Subcutaneous adipose tissue (tissue), 4 donors: ENCODE data around the gene POC1A. TPM values are rescaled to one million over a fixed set of nuclear protein-coding genes. Genes with fewer than 3 reads are reported as not detected.

Experiments
- total RNA-seq, 4 donors: library from RNA; depleted of rRNA; stranded (reverse); fragments of >200 nt; gene quantifications; one replicate each; pipeline ENCODE4 v1.1.0, GENCODE V29; 2016
- TF ChIP-seq, protein P1 (sequence below): fragments of 450-650 bp; IDR thresholded peaks from one replicate; pipeline ENCODE4 v1.5.1; 2016; ENCODE audit warnings: low read depth, mild to moderate bottlenecking, control low read depth, antibody characterized with exemption, moderate library complexity

The POC1A gene
- total RNA-seq, 4 donors from 2014 or later: 0.38 to 2.4 (median 1.2) TPM

DNA sequence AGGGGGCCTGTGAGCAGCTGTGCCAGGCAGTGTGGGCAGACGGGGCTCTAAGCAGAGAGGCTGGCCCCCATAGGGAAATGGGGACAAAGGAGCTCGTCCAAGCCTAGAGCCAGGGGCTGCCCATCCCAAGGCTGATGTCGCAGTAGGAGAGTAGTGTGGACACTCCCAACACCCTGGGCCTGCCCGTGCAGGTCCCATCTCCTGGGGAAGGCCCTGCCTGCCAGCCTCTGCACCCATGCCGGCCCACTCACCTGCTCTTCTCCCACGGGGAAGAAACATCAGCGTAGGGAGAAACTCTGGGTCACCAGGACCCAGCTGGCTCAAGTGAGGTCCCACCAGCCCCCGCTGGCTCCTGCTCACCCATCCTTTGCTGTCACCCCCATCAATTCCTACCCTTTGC is 87.2 kb downstream of the POC1A start:
- TF ChIP-seq, protein P1, sequence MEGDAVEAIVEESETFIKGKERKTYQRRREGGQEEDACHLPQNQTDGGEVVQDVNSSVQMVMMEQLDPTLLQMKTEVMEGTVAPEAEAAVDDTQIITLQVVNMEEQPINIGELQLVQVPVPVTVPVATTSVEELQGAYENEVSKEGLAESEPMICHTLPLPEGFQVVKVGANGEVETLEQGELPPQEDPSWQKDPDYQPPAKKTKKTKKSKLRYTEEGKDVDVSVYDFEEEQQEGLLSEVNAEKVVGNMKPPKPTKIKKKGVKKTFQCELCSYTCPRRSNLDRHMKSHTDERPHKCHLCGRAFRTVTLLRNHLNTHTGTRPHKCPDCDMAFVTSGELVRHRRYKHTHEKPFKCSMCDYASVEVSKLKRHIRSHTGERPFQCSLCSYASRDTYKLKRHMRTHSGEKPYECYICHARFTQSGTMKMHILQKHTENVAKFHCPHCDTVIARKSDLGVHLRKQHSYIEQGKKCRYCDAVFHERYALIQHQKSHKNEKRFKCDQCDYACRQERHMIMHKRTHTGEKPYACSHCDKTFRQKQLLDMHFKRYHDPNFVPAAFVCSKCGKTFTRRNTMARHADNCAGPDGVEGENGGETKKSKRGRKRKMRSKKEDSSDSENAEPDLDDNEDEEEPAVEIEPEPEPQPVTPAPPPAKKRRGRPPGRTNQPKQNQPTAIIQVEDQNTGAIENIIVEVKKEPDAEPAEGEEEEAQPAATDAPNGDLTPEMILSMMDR: no peak

DNA sequence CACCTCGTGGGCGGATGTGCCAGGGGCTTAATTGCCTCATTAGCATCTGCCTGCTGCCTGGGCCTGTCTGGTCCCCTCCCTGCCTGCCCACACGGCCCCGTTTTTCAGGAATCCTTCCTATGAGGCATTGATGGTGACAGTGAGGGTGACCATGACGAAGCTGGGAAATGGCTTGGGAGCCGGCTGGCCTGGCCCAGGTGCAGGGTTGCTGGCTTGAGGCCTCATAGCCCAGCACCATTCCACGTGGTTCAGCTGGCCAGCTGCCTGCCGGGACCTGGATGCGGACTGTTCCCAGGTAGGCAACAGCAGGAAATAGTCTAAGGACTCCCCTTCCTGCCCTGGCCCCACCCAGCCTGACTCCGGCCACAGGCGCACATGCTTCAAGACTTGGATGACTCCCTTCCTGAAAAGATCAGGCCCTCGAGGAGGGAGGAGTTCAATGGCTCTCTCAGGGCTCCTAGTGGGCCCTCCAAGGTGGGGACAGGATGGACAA is 88.9 kb downstream of the POC1A start:
- TF ChIP-seq, protein P1: no peak

DNA sequence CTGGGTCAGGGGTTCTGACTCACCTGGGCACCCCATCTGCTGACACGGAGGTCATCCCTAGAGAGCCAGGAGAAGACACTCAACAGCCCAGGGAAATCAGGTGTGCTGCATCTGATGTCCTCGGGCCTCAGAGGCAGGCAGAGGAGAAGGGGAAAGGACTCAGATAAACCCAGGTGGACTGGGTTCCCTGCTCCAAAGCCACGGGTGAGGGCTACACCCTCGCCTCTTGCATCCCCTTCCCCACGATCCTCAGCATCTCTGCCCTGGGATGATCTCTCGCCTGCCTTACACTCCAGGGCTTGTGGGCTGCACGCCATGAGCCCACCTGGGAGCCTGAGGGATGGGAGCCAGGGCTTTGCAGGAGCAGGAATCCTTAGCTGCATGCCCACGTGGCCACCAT is 89.7 kb downstream of the POC1A start:
- TF ChIP-seq, protein P1: no peak

DNA sequence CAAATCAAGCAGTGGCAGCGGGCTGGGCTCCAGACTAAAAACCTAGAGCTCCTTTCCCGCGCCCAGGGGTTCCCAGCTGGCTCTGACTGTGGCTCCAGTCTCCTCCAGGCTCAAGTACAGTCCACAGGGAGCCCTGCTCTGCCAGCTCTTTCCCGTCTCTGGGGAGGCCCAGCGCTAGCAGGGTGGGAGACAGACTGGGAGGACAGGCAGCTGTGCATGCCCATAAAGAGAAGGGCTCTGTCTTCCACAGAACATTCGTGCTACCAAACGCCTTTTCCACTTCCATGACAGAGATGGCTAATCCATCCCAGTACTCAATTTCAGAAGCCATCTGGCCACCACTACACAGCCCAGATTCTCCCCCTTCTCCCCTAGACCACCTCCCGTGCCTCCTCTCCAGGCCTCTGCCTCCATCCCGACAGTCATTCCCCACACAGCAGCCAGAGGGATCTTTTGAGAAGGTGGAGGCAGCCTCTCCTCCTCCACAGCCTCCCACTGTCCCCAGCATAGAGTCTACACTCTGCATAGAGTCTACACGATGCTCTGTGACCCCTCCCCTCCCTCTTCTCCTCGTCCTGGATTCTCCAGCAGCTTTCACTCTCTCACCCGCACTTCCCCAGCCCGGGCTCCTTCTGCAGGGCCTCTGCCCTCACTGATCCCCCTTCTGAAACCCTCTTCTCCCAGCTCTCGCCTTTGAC is 91.0 kb downstream of the POC1A start:
- TF ChIP-seq, protein P1: no peak

DNA sequence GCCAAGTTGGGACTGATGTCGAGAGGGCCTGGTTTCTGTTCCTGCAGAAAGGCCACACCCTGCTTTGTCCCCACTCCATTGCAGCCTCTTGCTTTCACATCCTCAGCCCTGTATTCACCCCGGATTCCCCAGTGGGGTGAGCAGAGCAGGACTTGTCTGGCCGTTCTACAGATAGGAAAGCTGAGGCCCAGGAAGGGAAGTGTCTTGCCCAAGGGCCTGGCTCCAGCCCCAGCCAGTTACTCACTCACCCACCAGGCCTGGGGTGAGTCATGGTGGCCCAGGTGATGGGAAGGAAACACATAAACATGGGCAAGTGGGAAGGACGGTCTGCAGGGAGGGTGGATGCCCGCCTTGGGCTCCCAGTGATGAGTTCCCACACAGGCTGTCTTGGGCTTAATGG is 91.7 kb downstream of the POC1A start:
- TF ChIP-seq, protein P1: no peak

DNA sequence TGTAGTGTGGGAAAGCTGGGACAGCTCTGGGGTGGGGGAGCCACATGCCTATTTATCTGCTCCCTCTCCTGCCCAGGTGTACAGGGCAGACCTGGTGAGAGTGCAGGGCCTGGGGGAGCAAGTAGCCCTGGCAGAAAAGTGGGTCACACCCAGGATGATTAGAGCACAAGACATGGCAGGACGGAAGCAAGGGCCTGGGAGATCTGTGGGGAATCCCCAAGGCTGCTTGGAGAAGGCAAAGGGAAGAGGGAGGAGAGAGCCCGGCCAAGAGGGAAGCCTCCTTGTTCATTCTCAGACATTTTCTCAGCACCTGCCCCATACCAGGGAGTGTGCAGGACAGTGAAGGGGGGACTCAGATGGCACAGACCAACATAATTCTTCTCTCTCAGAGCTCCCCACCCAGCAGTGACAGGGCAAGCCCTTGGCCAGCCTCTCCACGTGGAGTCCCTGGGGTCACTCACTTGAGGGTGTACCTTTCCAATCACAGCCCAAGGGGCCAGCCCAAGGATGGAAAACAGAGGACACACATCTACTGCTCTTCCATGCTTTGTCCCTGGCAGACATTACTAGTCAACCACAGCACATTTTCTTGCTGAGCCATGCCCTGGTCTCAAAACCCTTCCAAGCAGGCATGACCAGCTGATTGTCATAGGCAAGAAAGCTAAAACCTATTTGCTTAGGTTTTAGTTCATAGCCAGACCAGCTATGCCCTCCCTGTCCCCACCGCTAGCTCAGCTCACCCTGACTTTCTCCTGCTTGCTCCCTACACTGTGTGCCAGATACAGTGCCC is 92.9 kb downstream of the POC1A start:
- TF ChIP-seq, protein P1: no peak

DNA sequence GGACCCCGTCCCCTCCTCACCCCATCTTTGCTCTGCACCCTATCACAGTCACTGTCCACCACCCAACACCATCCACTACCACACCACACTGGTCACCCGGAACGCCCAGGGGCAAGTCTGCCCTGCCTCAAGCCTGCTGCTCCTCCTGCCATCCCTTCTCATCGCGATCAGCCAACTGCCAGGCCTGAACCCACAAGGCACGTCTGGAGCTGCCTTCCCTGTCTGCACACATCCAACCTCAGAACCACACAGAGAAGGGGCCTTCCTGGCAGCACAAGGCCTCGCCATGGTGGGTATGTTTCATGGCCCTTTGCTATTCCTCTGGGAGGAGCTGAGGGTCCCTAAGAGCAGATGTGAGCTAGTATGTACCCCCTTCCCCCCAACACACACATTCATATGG is 94.4 kb downstream of the POC1A start:
- TF ChIP-seq, protein P1: no peak
